Liver (tissue), 9 donors: ENCODE data around the gene PLCB1. TPM values are rescaled to one million over a fixed set of nuclear protein-coding genes. Genes with fewer than 3 reads are reported as not detected.
A peak's percentile ranks its signal among the peaks of the same experiment; 100 is the strongest.

Experiments
- DNase-seq: peaks from one replicate; pipeline ENCODE4 v3.0.0-alpha.2; 2017; ENCODE audit warnings: low spot score
- H3K27ac ChIP-seq, 2 donors: one replicate each; pipeline ENCODE4 v1.7.0; 2013; ENCODE audit warnings: inconsistent platforms in 2 of 2, low read length in 2 of 2, control low read depth in 1 of 2, low read depth in 1 of 2, mild to moderate bottlenecking in 1 of 2
- H3K27me3 ChIP-seq, 4 donors: one replicate each; pipeline versions ENCODE4 v1.6.1 to v1.7.0; 2013; ENCODE audit warnings: low read length in 3 of 4, inconsistent platforms in 1 of 4, mild to moderate bottlenecking in 1 of 4, moderate library complexity in 1 of 4; ENCODE audit not compliant: control insufficient read depth in 4 of 4, insufficient read depth in 4 of 4
- H3K36me3 ChIP-seq, 4 donors: one replicate each; pipeline versions ENCODE4 v1.6.1 to v1.7.0; 2013; ENCODE audit warnings: low read length in 3 of 4, mild to moderate bottlenecking in 3 of 4, low read depth in 1 of 4, moderate library complexity in 1 of 4; ENCODE audit not compliant: control insufficient read depth in 4 of 4, insufficient read depth in 3 of 4
- H3K4me1 ChIP-seq, 4 donors: one replicate each; pipeline versions ENCODE4 v1.6.1 to v1.7.0; 2013; ENCODE audit warnings: low read length in 3 of 4, mild to moderate bottlenecking in 3 of 4, moderate library complexity in 1 of 4; ENCODE audit not compliant: control insufficient read depth in 4 of 4, insufficient read depth in 4 of 4
- H3K4me3 ChIP-seq, 3 donors: one replicate each; pipeline versions ENCODE4 v1.6.1 to v1.7.0; 2013; ENCODE audit warnings: low read length in 3 of 3, control low read depth in 1 of 3, low read depth in 1 of 3, mild to moderate bottlenecking in 1 of 3
- H3K9ac ChIP-seq, 2 donors: one replicate each; pipeline ENCODE4 v1.7.0; 2013; ENCODE audit warnings: low read length in 2 of 2, mild to moderate bottlenecking in 2 of 2, moderate library complexity in 2 of 2, control low read depth in 1 of 2, low read depth in 1 of 2
- H3K9me3 ChIP-seq, 4 donors: one replicate each; pipeline versions ENCODE4 v1.6.1 to v1.7.0; 2013; ENCODE audit warnings: low read length in 3 of 4; ENCODE audit not compliant: control insufficient read depth in 4 of 4
- ATF3 ChIP-seq: IDR thresholded peaks from 2 replicates; pipeline ENCODE4 v1.6.1; 2016; ENCODE audit warnings: antibody characterized with exemption
- EGR1 ChIP-seq, 2 donors: IDR thresholded peaks; 2 replicates each; pipeline ENCODE4 v1.6.1; 2016 to 2018; ENCODE audit warnings: antibody characterized with exemption in 2 of 2, low read depth in 2 of 2
- FOXA1 ChIP-seq: IDR thresholded peaks from 2 replicates; pipeline ENCODE4 v1.6.1; 2016; ENCODE audit warnings: antibody characterized with exemption
- FOXA2 ChIP-seq: IDR thresholded peaks from 2 replicates; pipeline ENCODE4 v1.6.1; 2016; ENCODE audit warnings: antibody characterized with exemption
- GABPA ChIP-seq, 2 donors: IDR thresholded peaks in 1 of 2; conservative IDR thresholded peaks in 1 of 2; 2 replicates each; pipeline ENCODE4 v1.6.1; 2016; ENCODE audit warnings: antibody characterized with exemption in 2 of 2, mild to moderate bottlenecking in 1 of 2, moderate library complexity in 1 of 2
- HNF4A ChIP-seq, 2 donors: conservative IDR thresholded peaks; 2 replicates each; pipeline ENCODE4 v1.6.1; 2016; ENCODE audit warnings: antibody characterized with exemption in 2 of 2, mild to moderate bottlenecking in 2 of 2
- HNF4G ChIP-seq: IDR thresholded peaks from 2 replicates; pipeline ENCODE4 v1.6.1; 2016; ENCODE audit warnings: antibody characterized with exemption
- JUND ChIP-seq, 2 donors: IDR thresholded peaks; 2 replicates each; pipeline ENCODE4 v1.6.1; 2016; ENCODE audit warnings: antibody characterized with exemption in 2 of 2
- NR2F2 ChIP-seq: IDR thresholded peaks from 2 replicates; pipeline ENCODE4 v1.6.1; 2016; ENCODE audit warnings: antibody characterized with exemption
- RAD21 ChIP-seq, 2 donors: IDR thresholded peaks; 2 replicates each; pipeline ENCODE4 v1.6.1; 2016; ENCODE audit warnings: antibody characterized with exemption in 2 of 2, mild to moderate bottlenecking in 2 of 2
- REST ChIP-seq: IDR thresholded peaks from 2 replicates; pipeline ENCODE4 v1.6.1; 2016; ENCODE audit warnings: antibody characterized with exemption, mild to moderate bottlenecking
- RXRA ChIP-seq, 2 donors: IDR thresholded peaks; 2 replicates each; pipeline ENCODE4 v1.6.1; 2017 to 2018; ENCODE audit warnings: antibody characterized with exemption in 2 of 2, mild to moderate bottlenecking in 1 of 2
- SP1 ChIP-seq: IDR thresholded peaks from 2 replicates; pipeline ENCODE4 v1.6.1; 2018; ENCODE audit warnings: antibody characterized with exemption, mild to moderate bottlenecking
- TAF1 ChIP-seq: conservative IDR thresholded peaks from 2 replicates; pipeline ENCODE4 v1.6.1; 2016; ENCODE audit warnings: antibody characterized with exemption, mild to moderate bottlenecking
- YY1 ChIP-seq: IDR thresholded peaks from 2 replicates; pipeline ENCODE4 v1.6.1; 2016; ENCODE audit warnings: antibody characterized with exemption, mild to moderate bottlenecking
- WGBS: extraction: QIAGEN DNeasy Blood & Tissue Kit; methylation state at CpG from one replicate; pipeline ENCODE4 v1.1.7; 2013; 5-methylcytosine and 5-hydroxymethylcytosine counted together
- polyA plus RNA-seq, 2 donors: library from polyadenylated mRNA; stranded (reverse) in 1 of 2; unstranded in 1 of 2; fragments of 200-250 nt in 1 of 2; fragments of >200 nt in 1 of 2; fragmentation: Nextera tagmentation in 1 of 2; extraction: Ambion mirVana in 1 of 2; gene quantifications; one replicate each; pipeline versions ENCODE4 v1.2.1 to v1.2.3, GENCODE V29; 2013 to 2015
- total RNA-seq, 2 donors: library from RNA; depleted of rRNA; stranded (reverse); fragments of >200 nt; gene quantifications; one replicate each; pipeline ENCODE4 v1.2.3, GENCODE V29; 2014
- TF ChIP-seq, protein P1 (sequence below): IDR thresholded peaks from 2 replicates; pipeline ENCODE4 v1.6.1; 2016; ENCODE audit warnings: antibody characterized with exemption
- TF ChIP-seq, protein P2 (sequence below): IDR thresholded peaks from 2 replicates; pipeline ENCODE4 v1.6.1; 2016; ENCODE audit warnings: antibody characterized with exemption
- TF ChIP-seq, protein P3 (sequence below): fragments of 150-350 bp; IDR thresholded peaks from 2 replicates; pipeline ENCODE4 v1.5.1; 2017; ENCODE audit warnings: improper control_type of control experiment, low read depth, low read length; ENCODE audit not compliant: missing input control
- donor health status: healthy.
- donor health status: healthy.
- donor health status: healthy.
- donor health status: healthy.
- donor health status: healthy.

Gene PLCB1
- total and polyA plus RNA-seq, 4 donors, result 3.7 to 13.5 (median 5.9) TPM

- TF ChIP-seq YY1 (no peak), FOXA2 (no peak), RXRA (IDR thresholded peaks at IDR 0.05) (peak in 1 of 2 donors; percentile 32), TAF1 (no peak), GABPA (IDR thresholded peaks at IDR 0.05 in 1 of 2, conservative IDR thresholded peaks at IDR 0.05 in 1 of 2) (no peak), HNF4A (conservative IDR thresholded peaks at IDR 0.05) (peak; percentile 87 to 90), JUND (IDR thresholded peaks at IDR 0.05) (peak in 1 of 2 donors; percentile 41), HNF4G (peak; percentile 72), SP1 (peak; percentile 40), NR2F2 (no peak), ATF3 (peak; percentile 31), FOXA1 (no peak), RAD21 (IDR thresholded peaks at IDR 0.05) (no peak), EGR1 (IDR thresholded peaks at IDR 0.05; ENCODE audit: low read depth in 2 of 2) (no peak), REST (no peak)
- TF ChIP-seq, protein P1, sequence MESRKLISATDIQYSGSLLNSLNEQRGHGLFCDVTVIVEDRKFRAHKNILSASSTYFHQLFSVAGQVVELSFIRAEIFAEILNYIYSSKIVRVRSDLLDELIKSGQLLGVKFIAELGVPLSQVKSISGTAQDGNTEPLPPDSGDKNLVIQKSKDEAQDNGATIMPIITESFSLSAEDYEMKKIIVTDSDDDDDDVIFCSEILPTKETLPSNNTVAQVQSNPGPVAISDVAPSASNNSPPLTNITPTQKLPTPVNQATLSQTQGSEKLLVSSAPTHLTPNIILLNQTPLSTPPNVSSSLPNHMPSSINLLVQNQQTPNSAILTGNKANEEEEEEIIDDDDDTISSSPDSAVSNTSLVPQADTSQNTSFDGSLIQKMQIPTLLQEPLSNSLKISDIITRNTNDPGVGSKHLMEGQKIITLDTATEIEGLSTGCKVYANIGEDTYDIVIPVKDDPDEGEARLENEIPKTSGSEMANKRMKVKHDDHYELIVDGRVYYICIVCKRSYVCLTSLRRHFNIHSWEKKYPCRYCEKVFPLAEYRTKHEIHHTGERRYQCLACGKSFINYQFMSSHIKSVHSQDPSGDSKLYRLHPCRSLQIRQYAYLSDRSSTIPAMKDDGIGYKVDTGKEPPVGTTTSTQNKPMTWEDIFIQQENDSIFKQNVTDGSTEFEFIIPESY, result no peak
- TF ChIP-seq, protein P2, sequence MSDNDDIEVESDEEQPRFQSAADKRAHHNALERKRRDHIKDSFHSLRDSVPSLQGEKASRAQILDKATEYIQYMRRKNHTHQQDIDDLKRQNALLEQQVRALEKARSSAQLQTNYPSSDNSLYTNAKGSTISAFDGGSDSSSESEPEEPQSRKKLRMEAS, result no peak
- TF ChIP-seq, protein P3, sequence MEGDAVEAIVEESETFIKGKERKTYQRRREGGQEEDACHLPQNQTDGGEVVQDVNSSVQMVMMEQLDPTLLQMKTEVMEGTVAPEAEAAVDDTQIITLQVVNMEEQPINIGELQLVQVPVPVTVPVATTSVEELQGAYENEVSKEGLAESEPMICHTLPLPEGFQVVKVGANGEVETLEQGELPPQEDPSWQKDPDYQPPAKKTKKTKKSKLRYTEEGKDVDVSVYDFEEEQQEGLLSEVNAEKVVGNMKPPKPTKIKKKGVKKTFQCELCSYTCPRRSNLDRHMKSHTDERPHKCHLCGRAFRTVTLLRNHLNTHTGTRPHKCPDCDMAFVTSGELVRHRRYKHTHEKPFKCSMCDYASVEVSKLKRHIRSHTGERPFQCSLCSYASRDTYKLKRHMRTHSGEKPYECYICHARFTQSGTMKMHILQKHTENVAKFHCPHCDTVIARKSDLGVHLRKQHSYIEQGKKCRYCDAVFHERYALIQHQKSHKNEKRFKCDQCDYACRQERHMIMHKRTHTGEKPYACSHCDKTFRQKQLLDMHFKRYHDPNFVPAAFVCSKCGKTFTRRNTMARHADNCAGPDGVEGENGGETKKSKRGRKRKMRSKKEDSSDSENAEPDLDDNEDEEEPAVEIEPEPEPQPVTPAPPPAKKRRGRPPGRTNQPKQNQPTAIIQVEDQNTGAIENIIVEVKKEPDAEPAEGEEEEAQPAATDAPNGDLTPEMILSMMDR, result no peak
- 29% methylated on average over 1 of the region's 1 CpG for WGBS
- Histone ChIP-seq H3K27me3 (no peaks in the 10 kb centered on the region), H3K4me1 (peaks cover 0 to 9% (median 5%) of the 10 kb centered on the region in 4 donors), H3K9ac (no peak overlapping the region), H3K9me3 (no peaks in the 10 kb centered on the region), H3K36me3 (no peaks in the 10 kb centered on the region), H3K27ac (no peak overlapping the region), H3K4me3 (no peak overlapping the region)
- DNase-seq, result no peak
Observed at GRCh38 chr20:8335059-8335458, 203.0 kb downstream of the PLCB1 start.
